GM12878 (cell line): ENCODE data around the gene TTC39C. TPM values are rescaled to one million over a fixed set of nuclear protein-coding genes. Genes with fewer than 3 reads are reported as not detected.

Source experiments
- BRCA1 ChIP-seq: IDR thresholded peaks from 2 replicates; pipeline ENCODE4 v1.6.1; 2011; ENCODE audit warnings: low read depth, low read length, improper control_type of control experiment
- CBX5 ChIP-seq: sonication (generic); IDR thresholded peaks from 2 replicates; pipeline ENCODE4 v1.6.1; 2016; ENCODE audit warnings: low read depth, moderate library complexity, mild to moderate bottlenecking, inconsistent platforms
- CEBPZ ChIP-seq: fragments of 150-350 bp; IDR thresholded peaks from 2 replicates; pipeline ENCODE4 v1.6.1; 2016; ENCODE audit warnings: low read depth, low read length
- EGR1 ChIP-seq, 2 experiments: IDR thresholded peaks; 1 replicate in 1 of 2; 2 replicates in 1 of 2; pipeline ENCODE4 v1.6.1; 2011 to 2012; ENCODE audit warnings: low read depth in 2 of 2, low read length in 2 of 2, borderline replicate concordance in 1 of 2, mild to moderate bottlenecking in 1 of 2, moderate library complexity in 1 of 2
- MEF2A ChIP-seq: IDR thresholded peaks from 2 replicates; pipeline ENCODE4 v1.6.1; 2011; ENCODE audit warnings: low read depth, mild to moderate bottlenecking, low read length, moderate library complexity; ENCODE audit not compliant: insufficient read depth
- POLR2AphosphoS5 ChIP-seq: IDR thresholded peaks from 2 replicates; pipeline ENCODE4 v1.6.1; 2011; ENCODE audit warnings: mild to moderate bottlenecking, low read length, inconsistent platforms
- TARDBP ChIP-seq: IDR thresholded peaks from 2 replicates; pipeline ENCODE4 v1.6.1; 2016; ENCODE audit warnings: borderline replicate concordance
- TCF7 ChIP-seq: IDR thresholded peaks from 2 replicates; pipeline ENCODE4 v1.6.1; 2014; ENCODE audit warnings: antibody characterized with exemption, borderline replicate concordance
- YBX1 ChIP-seq: fragments of 450-650 bp; IDR thresholded peaks from 2 replicates; pipeline ENCODE4 v1.6.1; 2016; ENCODE audit warnings: antibody characterized with exemption
- ZBTB40 ChIP-seq: fragments of 450-650 bp; IDR thresholded peaks from 2 replicates; pipeline ENCODE4 v1.6.1; 2016; ENCODE audit warnings: mild to moderate bottlenecking, moderate library complexity, borderline replicate concordance
- polyA plus RNA-seq, 11 experiments: library from polyadenylated mRNA; depleted of rRNA in 4 of 11; unstranded in 6 of 11; stranded (reverse) in 5 of 11; fragments of >200 nt; fragmentation: Nextera tagmentation in 4 of 11; fragmentation: Illumina TruSeq in 1 of 11; extraction: Ambion mirVana in 4 of 11; extraction: Trizol in 1 of 11; gene quantifications; 1 replicate in 1 of 11; 2 replicates in 10 of 11; pipeline versions ENCODE4 v1.2.1 to v1.2.3, GENCODE V29; 2011 to 2016; ENCODE audit warnings: inconsistent platforms in 2 of 11, missing spikeins in 2 of 11, low read depth in 1 of 11
- total RNA-seq, 4 experiments: library from RNA; depleted of rRNA in 3 of 4; stranded (reverse); fragments of >200 nt in 3 of 4; fragmentation: Illumina TruSeq in 1 of 4; extraction: Trizol in 1 of 4; gene quantifications; 2 replicates each; pipeline versions ENCODE4 v1.2.1 to v1.2.3, GENCODE V29; 2013 to 2021

The TTC39C gene
- total and polyA plus RNA-seq, 10 of the 15 experiments (the other 5 are each of a cell fraction or from before 2014, with no cell fraction given): 21.1 to 91.0 (median 64.8) TPM

GRCh38 chr18:23994361-23994902, 20.1 kb upstream of the TTC39C start (continued):
- TF ChIP-seq BRCA1 (no peak), YBX1 (no peak), EGR1 (IDR thresholded peaks at IDR 0.05; ENCODE audit: borderline replicate concordance in 1 of 2, low read depth in 2 of 2, low read length in 2 of 2) (0 out of 3 replicates have a peak, but pooled peaks of 1 of the 2 experiments have one; percentile 13), MEF2A (0 out of 2 replicates have a peak, but pooled peaks have one; percentile 7), CEBPZ (no peak), CBX5 (no peak; the same call in 1 of the 2 replicates), POLR2AphosphoS5 (no peak), TARDBP (peak; percentile 58; the same call in 1 of the 2 replicates), TCF7 (no peak), ZBTB40 (no peak)
